NCI-H1417 treated with DMSO at 0.1 percent for 48 hours (cell line): ENCODE results near the gene NBEAL2.

ENCODE experiments used
- DNase-seq: peaks from one replicate; lab custom pipeline; 2025; lab: John Stamatoyannopoulos, UW

The NBEAL2 gene

DNA sequence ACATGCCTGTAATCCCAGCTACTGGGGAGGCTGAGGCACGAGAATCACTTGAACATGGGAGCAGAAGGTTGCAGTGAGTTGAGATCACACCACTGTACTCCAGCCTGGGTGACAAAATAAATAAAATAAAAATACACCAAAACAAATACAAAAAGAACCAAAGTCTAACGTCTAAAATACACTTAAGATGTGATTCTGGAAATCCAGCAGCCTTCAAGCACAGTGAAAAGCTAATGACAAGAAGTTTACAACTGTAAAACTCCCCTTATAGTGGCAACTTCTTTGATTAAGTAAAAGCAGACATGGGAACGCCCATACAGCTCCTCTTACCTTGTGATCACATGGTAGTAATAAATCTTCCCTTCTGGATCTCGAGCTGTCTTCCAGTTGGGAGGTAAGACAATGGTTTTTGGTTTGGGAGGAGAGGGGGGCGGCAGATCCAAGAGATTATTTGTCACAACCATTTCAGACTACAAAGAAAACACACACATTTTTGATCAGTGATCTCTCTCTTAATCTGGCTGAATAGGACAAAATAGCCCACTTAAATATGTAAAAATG lies 62.8 kb downstream of the NBEAL2 start:
- no peak for DNase-seq

DNA sequence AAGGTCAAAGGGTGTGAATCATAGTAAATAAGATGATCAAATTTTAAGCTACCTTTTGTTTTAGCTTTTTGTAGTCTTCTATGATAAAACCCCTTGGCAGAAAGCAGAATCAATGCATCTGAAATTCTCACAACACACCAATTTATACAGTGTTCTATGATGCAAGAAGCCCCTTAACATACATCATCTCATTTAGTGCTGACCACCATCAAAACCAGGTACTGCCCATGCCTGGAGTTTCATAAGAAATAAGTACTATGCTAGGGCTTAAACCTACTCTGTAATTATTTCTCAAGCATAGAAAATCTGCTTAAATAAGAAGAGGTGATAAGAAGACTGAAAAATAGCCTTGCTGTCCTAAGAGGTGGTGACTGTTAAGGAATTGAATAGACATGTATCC lies 67.6 kb downstream of the NBEAL2 start:
- DNase-seq = no peak

DNA sequence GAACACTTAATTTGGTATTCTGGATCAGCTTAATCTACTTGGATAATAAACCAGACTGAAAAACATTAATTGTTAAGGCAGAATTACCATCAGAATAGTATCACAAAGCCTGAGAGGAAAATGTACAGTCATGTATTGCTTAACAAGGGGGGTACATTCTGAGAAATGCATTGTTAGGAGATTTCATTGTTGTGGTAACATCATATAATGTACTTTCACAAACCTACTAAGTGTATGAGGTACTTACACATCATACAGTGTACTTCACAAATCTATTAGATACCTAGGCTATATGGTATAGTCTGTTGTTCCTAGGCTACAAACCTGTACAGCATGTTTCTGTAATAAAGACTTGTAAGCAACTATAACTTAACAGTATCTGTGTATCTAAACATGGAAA lies 68.2 kb downstream of the NBEAL2 start:
- DNase-seq = no peak

DNA sequence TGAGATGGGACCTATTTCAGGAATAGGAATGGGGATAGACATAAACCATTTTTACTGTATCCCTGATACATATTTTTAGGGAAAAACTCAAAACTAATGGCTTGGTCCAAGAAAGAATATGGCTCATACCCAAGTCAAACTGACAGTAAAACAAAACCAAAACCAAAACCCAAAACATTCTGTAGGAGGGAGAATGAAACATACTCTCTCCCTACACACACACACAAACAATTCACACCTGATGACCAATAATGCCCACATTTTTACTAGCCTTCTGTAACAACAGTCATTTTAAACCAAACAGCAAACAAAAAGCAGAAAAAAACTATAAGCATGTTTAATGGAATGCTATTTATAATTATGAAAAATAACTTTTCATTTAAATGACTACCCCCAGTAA lies 74.9 kb downstream of the NBEAL2 start:
- no peak for DNase-seq

DNA sequence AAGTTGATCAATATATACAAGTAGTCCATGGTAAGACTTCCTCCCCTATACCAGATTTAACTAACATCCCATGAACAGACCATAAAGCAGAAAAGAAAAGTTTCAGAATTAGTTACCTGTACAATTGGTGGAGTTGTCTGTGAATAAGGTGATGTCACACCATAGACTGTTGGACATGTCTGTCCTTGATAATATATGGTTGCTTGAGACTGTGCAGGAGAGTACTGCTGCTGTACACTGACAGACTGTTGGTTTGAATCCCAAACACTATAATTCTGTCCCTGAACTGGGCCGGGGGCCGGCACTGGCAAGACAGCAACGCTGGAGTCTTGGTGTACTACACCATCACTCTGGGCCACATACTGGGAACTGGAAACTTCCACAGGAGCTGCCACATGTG lies 77.2 kb downstream of the NBEAL2 start:
- DNase-seq = no peak

DNA sequence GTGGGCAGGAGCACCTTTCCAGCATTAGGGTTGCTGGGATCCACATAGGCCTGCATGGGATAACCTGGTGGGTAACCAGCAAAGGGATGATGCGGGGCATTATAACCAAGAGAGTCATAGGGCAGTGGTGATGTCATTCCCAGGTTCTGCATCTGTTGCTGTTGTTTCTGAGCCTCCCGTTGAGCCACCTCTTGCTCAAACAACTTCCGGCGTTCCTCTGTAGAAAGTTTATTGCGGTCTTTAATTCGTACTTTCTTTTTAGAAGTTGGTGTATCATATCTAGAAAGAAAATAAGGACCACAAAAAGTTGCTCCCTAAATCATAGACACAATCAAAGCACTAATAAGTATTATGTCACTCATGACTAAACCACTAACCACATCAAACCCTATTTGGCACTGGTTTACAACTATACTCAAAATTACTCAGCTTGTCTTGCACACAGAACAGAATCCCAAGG lies 77.8 kb downstream of the NBEAL2 start:
- DNase-seq = no peak
